SK-N-SH (cell line): ENCODE results near the gene MROH7.

ENCODE experiments used
- CTCF ChIP-seq: fragments of 200-600 bp; sonication (generic); IDR thresholded peaks from 2 replicates; pipeline ENCODE4 v1.6.1; 2017; ENCODE audit warnings: antibody characterized with exemption, mild to moderate bottlenecking, moderate library complexity
- EP300 ChIP-seq, 2 experiments: IDR thresholded peaks; 2 replicates each; pipeline versions ENCODE4 v1.4.0 to v1.6.1; 2012; ENCODE audit warnings: borderline replicate concordance in 1 of 2, low read depth in 1 of 2, low read length in 1 of 2
- EZH2phosphoT487 ChIP-seq: fragments of 200-600 bp; sonication (generic); IDR thresholded peaks from 2 replicates; pipeline ENCODE4 v1.6.1; 2017; ENCODE audit warnings: low read depth, mixed run types, mild to moderate bottlenecking, antibody characterized with exemption, moderate library complexity, borderline replicate concordance
- FOXM1 ChIP-seq: IDR thresholded peaks from 2 replicates; pipeline ENCODE4 v1.4.0; 2012; ENCODE audit warnings: low read depth, mild to moderate bottlenecking
- POLR2AphosphoS5 ChIP-seq: IDR thresholded peaks from 2 replicates; pipeline ENCODE4 v1.6.1; 2012; ENCODE audit warnings: low read depth, low read length
- REST ChIP-seq: IDR thresholded peaks from 2 replicates; pipeline ENCODE4 v1.6.1; 2012; ENCODE audit warnings: mild to moderate bottlenecking, low read depth, low read length, moderate library complexity
- USF2 ChIP-seq: fragments of 150-350 bp; IDR thresholded peaks from 2 replicates; pipeline ENCODE4 v1.6.1; 2017; ENCODE audit warnings: antibody characterized with exemption, low read length, low read depth, borderline replicate concordance

- TF ChIP-seq FOXM1 (no peak), REST (no peak), CTCF (no peak), EZH2phosphoT487 (no peak), EP300 (IDR thresholded peaks at IDR 0.05; ENCODE audit: borderline replicate concordance in 1 of 2, low read depth in 1 of 2, low read length in 1 of 2) (no peak), POLR2AphosphoS5 (no peak), USF2 (no peak)
These were observed 68.8 kb downstream of the MROH7 start for GRCh38 chr1:54710434-54710833.
